OCI-LY7 (cell line): ENCODE results near the gene DNAJC8.

ENCODE experiments used
- CTCF ChIP-seq: fragments of 200-600 bp; sonication (generic); conservative IDR thresholded peaks from 2 replicates; pipeline ENCODE4 v1.5.1; 2014; ENCODE audit warnings: mild to moderate bottlenecking, antibody characterized with exemption, low read length, moderate library complexity, mixed read lengths
- EZH2phosphoT487 ChIP-seq: fragments of 200-600 bp; sonication (generic); IDR thresholded peaks from 2 replicates; pipeline ENCODE4 v1.6.1; 2018; ENCODE audit warnings: low read depth, borderline replicate concordance, mild to moderate bottlenecking, mixed run types, antibody characterized with exemption, low read length, moderate library complexity, mixed read lengths

- TF ChIP-seq EZH2phosphoT487 (no peak), CTCF (no peak)
Measured at GRCh38 chr1:28279721-28280120, 46.9 kb upstream of the DNAJC8 start.
